Testis (tissue), 3 donors: ENCODE data around the gene TRPC4. TPM values are rescaled to one million over a fixed set of nuclear protein-coding genes. Genes with fewer than 3 reads are reported as not detected.

Source experiments
- DNase-seq: peaks from one replicate; pipeline ENCODE4 v3.0.0-alpha.2; 2019
- H3K27ac ChIP-seq, 2 donors: fragments of 200-600 bp; sonication (generic); one replicate each; pipeline ENCODE4 v1.5.1; 2019
- H3K27me3 ChIP-seq: fragments of 200-600 bp; sonication (generic); one replicate; pipeline ENCODE4 v1.5.1; 2019
- H3K36me3 ChIP-seq: fragments of 200-600 bp; sonication (generic); one replicate; pipeline ENCODE4 v1.5.1; 2017; ENCODE audit warnings: low read depth; ENCODE audit errors: missing control alignments
- H3K4me1 ChIP-seq: fragments of 200-600 bp; sonication (generic); one replicate; pipeline ENCODE4 v1.5.1; 2019
- H3K4me3 ChIP-seq, 2 donors: fragments of 200-600 bp; sonication (generic); one replicate each; pipeline ENCODE4 v1.5.1; 2017 to 2019
- H3K9me3 ChIP-seq: fragments of 200-600 bp; sonication (generic); one replicate; pipeline ENCODE4 v1.5.1; 2017
- CTCF ChIP-seq, 3 experiments: fragments of 450-650 bp in 2 of 3; fragments of 200-600 bp in 1 of 3; sonication (generic) in 1 of 3; IDR thresholded peaks; one replicate each; pipeline ENCODE4 v1.5.1; 2016 to 2019; ENCODE audit warnings: antibody characterized with exemption in 3 of 3, mild to moderate bottlenecking in 2 of 3, moderate library complexity in 1 of 3
- POLR2A ChIP-seq: fragments of 450-650 bp; IDR thresholded peaks from one replicate; pipeline ENCODE4 v1.6.1; 2017; ENCODE audit warnings: antibody characterized with exemption, mild to moderate bottlenecking, moderate library complexity
- WGBS, 2 donors: methylation state at CpG; one replicate each; pipeline ENCODE4 v1.1.5; 2018; 5-methylcytosine and 5-hydroxymethylcytosine counted together
- intact Hi-C: fragments of 100-400 bp; cut with DNase I; formaldehyde crosslinking; loops from one replicate; pipeline ENCODE4 v1.15.1; 2023; ENCODE audit warnings: low total_unique reads
- polyA plus RNA-seq: library from polyadenylated mRNA; stranded (reverse); fragments of 350-450 nt; fragmentation: Illumina TruSeq; extraction: RNeasy Lipid Tissue Mini Kit (QIAGEN cat#74804); gene quantifications from one replicate; pipeline ENCODE4 v1.2.3, GENCODE V29; 2014; ENCODE audit warnings: low read depth, low replicate concordance; ENCODE audit not compliant: insufficient read depth
- total RNA-seq, 2 donors: library from RNA; depleted of rRNA; stranded (reverse); fragments of >200 nt; gene quantifications; one replicate each; pipeline ENCODE4 v1.2.3, GENCODE V29; 2016

The TRPC4 gene
- total and polyA plus RNA-seq, 3 donors from 2014 or later: 0.06 to 0.12 TPM; not detected in 1

DNA sequence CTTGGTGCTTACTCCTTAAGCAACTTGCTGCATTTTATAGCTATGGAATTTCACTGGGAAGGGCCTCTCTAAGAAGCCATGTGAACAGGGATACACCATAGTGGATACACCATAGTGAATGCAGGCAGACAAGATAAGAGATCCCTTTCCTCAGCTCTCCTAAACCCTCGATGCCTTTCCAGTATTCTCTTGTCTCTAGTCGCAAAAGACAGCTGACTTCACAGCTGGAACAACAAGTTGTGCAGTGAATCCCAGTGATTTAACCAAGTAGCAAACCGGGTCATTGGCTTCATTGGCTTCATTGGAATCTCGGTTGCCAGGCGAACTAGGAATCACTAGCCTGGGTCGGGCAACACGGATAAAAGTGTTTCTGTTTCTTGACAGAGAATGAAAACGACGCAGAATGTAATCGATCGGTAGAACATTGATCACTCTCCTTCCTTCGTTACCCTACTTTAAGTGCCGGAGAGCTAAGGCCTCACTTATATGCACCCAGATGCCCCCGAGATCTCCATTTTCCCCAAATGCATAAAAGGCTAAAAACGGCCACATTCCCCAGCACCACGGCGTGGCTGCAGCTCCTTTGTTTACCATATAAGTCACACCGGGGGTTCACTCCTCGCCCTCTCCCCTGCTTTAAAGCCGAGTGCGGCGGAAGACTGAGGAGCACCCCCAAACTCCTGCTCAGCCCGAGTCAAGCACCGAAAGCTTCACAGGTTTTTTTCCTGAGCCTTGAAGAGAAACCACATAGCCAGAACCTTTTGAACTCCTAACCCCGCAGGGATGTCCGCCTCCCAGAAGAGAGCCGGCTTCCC, 674 bp downstream of the TRPC4 start:
- DNase-seq: no peak
- no peak overlapping the region for H3K27ac ChIP-seq

GRCh38 chr13:37863708-37864107, 5.9 kb downstream of the TRPC4 start:
- no peaks in the 10 kb centered on the region for H3K36me3 ChIP-seq
- WGBS, 2 donors: 94 to 96% methylated on average over 1 of the region's 1 CpG
- intact Hi-C loops: no loop called here

More for the DNA sequence above, 674 bp downstream of the TRPC4 start:
- WGBS, 2 donors: 12% methylated on average over 24 to 27 of the region's 27 CpGs
- Histone ChIP-seq H3K4me1 (peaks cover 13% of the 10 kb centered on the region), H3K36me3 (no peaks in the 10 kb centered on the region), H3K27me3 (no peaks in the 10 kb centered on the region), H3K4me3 (peak overlapping the region; percentile 24 to 39), H3K9me3 (no peaks in the 10 kb centered on the region)
- intact Hi-C loops: no loop called here
- no peak for TF ChIP-seq POLR2A
- no peak for TF ChIP-seq CTCF (IDR thresholded peaks at IDR 0.05)

DNA sequence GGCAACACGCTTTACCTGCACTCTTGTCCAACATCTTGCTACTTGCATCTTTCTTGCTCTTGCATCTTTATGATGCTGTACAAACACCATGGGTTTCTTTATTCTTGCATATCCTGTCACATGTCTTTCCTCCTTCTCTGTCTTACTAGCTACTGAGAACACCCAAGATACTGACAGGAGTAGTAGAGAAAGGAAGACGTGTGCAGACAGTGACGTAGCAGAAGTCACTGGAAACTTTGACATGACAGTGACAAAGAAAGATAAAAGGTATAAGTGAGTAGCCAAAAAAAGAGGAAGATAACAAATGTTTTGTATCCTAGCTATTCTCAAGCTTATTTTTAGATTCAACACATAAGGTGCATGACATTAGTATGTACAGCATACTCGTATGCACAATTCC, 34.2 kb downstream of the TRPC4 start:
- no peak for DNase-seq
- 86 to 87% methylated on average over 4 of the region's 4 CpGs for WGBS, 2 donors
- Histone ChIP-seq H3K27ac (no peak overlapping the region), H3K27me3 (no peaks in the 10 kb centered on the region), H3K4me3 (no peak overlapping the region), H3K4me1 (no peaks in the 10 kb centered on the region), H3K36me3 (no peaks in the 10 kb centered on the region), H3K9me3 (no peaks in the 10 kb centered on the region)
- no peak for TF ChIP-seq CTCF (IDR thresholded peaks at IDR 0.05)
- TF ChIP-seq POLR2A: no peak
- intact Hi-C loops: no loop called here

More at GRCh38 chr13:37863708-37864107, 5.9 kb downstream of the TRPC4 start:
- no peaks in the 10 kb centered on the region for H3K9me3 ChIP-seq
- DNase-seq: no peak
- TF ChIP-seq CTCF (IDR thresholded peaks at IDR 0.05) (no peak), POLR2A (no peak)
- H3K27me3 ChIP-seq: no peaks in the 10 kb centered on the region
- H3K27ac ChIP-seq: no peak overlapping the region
- no peak overlapping the region for H3K4me3 ChIP-seq
- no peaks in the 10 kb centered on the region for H3K4me1 ChIP-seq

DNA sequence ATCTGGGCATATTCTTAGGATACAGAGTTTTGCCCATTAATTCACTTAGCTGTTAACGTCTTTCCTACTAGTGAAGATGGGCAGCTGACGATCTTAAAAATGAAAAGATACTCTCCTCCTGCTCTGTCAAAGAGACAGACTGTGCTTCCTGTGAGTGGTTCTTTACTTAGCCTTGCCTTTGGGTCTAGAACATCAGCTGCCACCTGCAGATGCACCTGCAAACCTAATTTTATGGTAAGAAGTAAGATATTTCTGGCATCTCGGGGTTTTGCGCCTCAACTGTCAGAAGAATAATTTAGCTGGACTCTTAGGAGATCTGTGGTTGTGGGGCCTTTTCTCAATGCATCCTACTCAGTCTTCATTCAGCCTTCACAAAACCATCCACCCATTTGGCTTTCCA, 36.2 kb downstream of the TRPC4 start:
- no peaks in the 10 kb centered on the region for H3K27me3 ChIP-seq
- H3K9me3 ChIP-seq: no peaks in the 10 kb centered on the region
- DNase-seq: no peak
- 66 to 67% methylated on average over 4 of the region's 4 CpGs for WGBS, 2 donors
- H3K4me3 ChIP-seq: no peak overlapping the region
- H3K27ac ChIP-seq: no peak overlapping the region
- intact Hi-C loops: no loop called here
- H3K4me1 ChIP-seq: no peaks in the 10 kb centered on the region
- TF ChIP-seq POLR2A: no peak
- no peak for TF ChIP-seq CTCF (IDR thresholded peaks at IDR 0.05)
- no peaks in the 10 kb centered on the region for H3K36me3 ChIP-seq

- Histone ChIP-seq H3K27me3 (no peaks in the 10 kb centered on the region), H3K36me3 (no peaks in the 10 kb centered on the region), H3K27ac (no peak overlapping the region), H3K4me1 (no peaks in the 10 kb centered on the region), H3K9me3 (no peaks in the 10 kb centered on the region), H3K4me3 (no peak overlapping the region)
- TF ChIP-seq POLR2A (no peak), CTCF (IDR thresholded peaks at IDR 0.05) (no peak)
- DNase-seq: no peak
- intact Hi-C loops: no loop called here
- WGBS, 2 donors: 55 to 85% methylated on average over 1 of the region's 1 CpG
Observed at GRCh38 chr13:37816276-37816675, 53.3 kb downstream of the TRPC4 start.
